H1 (cell line): ENCODE measurements around the gene ACOT9.

Experiments
- ASH2L ChIP-seq: fragments of 200-600, 300-600 bp; sonication (generic); IDR thresholded peaks from one replicate; pipeline ENCODE4 v1.7.1; 2017; ENCODE audit warnings: low read length
- CBX5 ChIP-seq: fragments of 300-800, 300-1000 bp; sonication (generic); IDR thresholded peaks from 2 replicates; pipeline ENCODE4 v1.7.1; 2016; ENCODE audit warnings: antibody characterized with exemption, low read length, low read depth
- CHD2 ChIP-seq: IDR thresholded peaks from 2 replicates; pipeline ENCODE4 v1.6.1; 2012; ENCODE audit warnings: low read length, improper control_type of control experiment
- CTCF ChIP-seq, 3 experiments: IDR thresholded peaks; 1 replicate in 2 of 3; 2 replicates in 1 of 3; pipeline versions ENCODE4 v1.5.1 to v1.6.1; 2011; ENCODE audit warnings: low read length in 3 of 3, mild to moderate bottlenecking in 3 of 3, inconsistent platforms in 2 of 3, low read depth in 1 of 3, moderate library complexity in 1 of 3; ENCODE audit not compliant: insufficient read depth in 1 of 3; ENCODE audit errors: control extremely low read depth in 1 of 3
- EP300 ChIP-seq, 2 experiments: IDR thresholded peaks; 1 replicate in 1 of 2; 2 replicates in 1 of 2; pipeline ENCODE4 v1.6.1; 2011 to 2012; ENCODE audit warnings: low read depth in 2 of 2, low read length in 2 of 2, mild to moderate bottlenecking in 2 of 2, borderline replicate concordance in 1 of 2, inconsistent platforms in 1 of 2, moderate library complexity in 1 of 2
- POLR2AphosphoS5 ChIP-seq: IDR thresholded peaks from 2 replicates; pipeline ENCODE4 v1.6.1; 2011; ENCODE audit warnings: low read depth, low read length
- SP1 ChIP-seq: IDR thresholded peaks from 2 replicates; pipeline ENCODE4 v1.6.1; 2011; ENCODE audit warnings: low read depth, low read length
- TCF12 ChIP-seq: IDR thresholded peaks from 2 replicates; pipeline ENCODE4 v1.6.1; 2011; ENCODE audit warnings: low read depth, mild to moderate bottlenecking, low read length
- TEAD4 ChIP-seq: IDR thresholded peaks from 2 replicates; pipeline ENCODE4 v1.6.1; 2012; ENCODE audit warnings: low read depth, low read length, inconsistent platforms, mixed read lengths

GRCh38 chrX:23785580-23785979 lies 42.5 kb upstream of the ACOT9 start:
- no peak for TF ChIP-seq TEAD4
- TF ChIP-seq EP300 (IDR thresholded peaks at IDR 0.05; ENCODE audit: borderline replicate concordance in 1 of 2, low read depth in 2 of 2, low read length in 2 of 2), result no peak
- TF ChIP-seq CHD2, result no peak
- no peak for TF ChIP-seq POLR2AphosphoS5
- no peak for TF ChIP-seq CTCF (IDR thresholded peaks at IDR 0.05; ENCODE audit: control extremely low read depth in 1 of 3, insufficient read depth in 1 of 3, low read depth in 1 of 3, low read length in 3 of 3)
- no peak for TF ChIP-seq TCF12
- TF ChIP-seq ASH2L, result no peak
- no peak for TF ChIP-seq SP1
- no peak for TF ChIP-seq CBX5
